Measurements from ENCODE around the gene REPIN1.

DNA sequence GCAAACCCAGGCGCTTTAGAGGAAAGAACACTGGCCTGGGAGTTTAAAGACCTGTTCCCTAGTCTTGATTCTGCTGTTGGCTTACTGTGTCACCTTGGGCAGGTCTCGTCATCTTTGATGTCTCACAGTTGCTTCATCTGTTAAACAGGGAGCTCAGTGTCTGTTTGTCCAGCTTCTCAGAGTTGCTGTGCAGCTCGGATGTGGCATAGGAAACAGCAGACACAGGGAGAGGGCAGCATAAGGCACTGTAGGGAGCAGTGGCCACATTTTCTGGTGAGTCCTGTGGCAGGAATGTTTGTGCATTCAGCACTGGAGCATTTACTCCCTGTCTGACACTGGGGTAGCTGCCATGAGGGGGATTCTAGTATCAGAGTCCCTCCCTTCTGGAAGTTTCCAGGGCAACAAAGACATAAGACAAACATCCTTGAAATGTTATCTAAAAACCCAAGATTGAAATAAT, 2.0 kb downstream of the REPIN1 start:
- TF ChIP-seq, protein P1, sequence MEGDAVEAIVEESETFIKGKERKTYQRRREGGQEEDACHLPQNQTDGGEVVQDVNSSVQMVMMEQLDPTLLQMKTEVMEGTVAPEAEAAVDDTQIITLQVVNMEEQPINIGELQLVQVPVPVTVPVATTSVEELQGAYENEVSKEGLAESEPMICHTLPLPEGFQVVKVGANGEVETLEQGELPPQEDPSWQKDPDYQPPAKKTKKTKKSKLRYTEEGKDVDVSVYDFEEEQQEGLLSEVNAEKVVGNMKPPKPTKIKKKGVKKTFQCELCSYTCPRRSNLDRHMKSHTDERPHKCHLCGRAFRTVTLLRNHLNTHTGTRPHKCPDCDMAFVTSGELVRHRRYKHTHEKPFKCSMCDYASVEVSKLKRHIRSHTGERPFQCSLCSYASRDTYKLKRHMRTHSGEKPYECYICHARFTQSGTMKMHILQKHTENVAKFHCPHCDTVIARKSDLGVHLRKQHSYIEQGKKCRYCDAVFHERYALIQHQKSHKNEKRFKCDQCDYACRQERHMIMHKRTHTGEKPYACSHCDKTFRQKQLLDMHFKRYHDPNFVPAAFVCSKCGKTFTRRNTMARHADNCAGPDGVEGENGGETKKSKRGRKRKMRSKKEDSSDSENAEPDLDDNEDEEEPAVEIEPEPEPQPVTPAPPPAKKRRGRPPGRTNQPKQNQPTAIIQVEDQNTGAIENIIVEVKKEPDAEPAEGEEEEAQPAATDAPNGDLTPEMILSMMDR (IDR thresholded peaks at IDR 0.05) = no peak
- peak in 1 of 2 donors; percentile 21 for TF ChIP-seq POLR2A (IDR thresholded peaks at IDR 0.05)

Data from adrenal gland (tissue), 5 donors.